Stimulated activated CD4-positive, alpha-beta T cell treated with anti-CD3 and anti-CD28 coated beads, TNF-alpha, amount 100 ng/mL, for 48 hours (primary cell): ENCODE data around the gene BACH2.
"Not testable (repeated sequence)": the region's sequence is repeated elsewhere in the genome, so short reads cannot be mapped to it uniquely, and the experiment has no call there.

ENCODE experiments used
- DNase-seq, 3 donors: peaks; one replicate each; pipeline ENCODE4 v3.0.0-alpha.2; 2020; ENCODE audit warnings: low read depth in 3 of 3

Gene BACH2

DNA sequence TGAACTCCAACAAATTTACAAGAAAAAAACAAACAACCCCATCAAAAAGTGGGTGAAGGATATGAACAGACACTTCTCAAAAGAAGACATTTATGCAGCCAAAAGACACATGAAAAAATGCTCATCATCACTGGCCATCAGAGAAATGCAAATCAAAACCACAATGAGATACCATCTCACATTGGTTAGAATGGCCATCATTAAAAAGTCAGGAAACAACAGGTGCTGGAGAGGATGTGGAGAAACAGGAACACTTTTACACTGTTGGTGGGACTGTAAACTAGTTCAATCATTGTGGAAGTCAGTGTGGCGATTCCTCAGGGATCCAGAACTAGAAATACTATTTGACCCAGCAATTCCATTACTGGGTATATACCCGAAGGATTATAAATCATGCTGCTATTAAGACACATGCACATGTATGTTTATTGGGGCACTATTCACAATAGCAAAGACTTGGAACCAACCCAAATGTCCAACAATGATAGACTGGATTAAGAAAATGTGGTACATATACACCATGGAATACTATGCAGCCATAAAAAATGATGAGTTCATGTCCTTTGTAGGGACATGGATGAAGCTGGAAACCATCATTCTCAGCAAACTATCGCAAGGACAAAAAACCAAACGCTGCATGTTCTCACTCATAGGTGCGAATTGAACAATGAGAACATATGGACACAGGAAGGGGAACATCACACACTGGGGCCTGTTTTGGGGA lies 264.0 kb downstream of the BACH2 start:
- DNase-seq: not testable (repeated sequence)

DNA sequence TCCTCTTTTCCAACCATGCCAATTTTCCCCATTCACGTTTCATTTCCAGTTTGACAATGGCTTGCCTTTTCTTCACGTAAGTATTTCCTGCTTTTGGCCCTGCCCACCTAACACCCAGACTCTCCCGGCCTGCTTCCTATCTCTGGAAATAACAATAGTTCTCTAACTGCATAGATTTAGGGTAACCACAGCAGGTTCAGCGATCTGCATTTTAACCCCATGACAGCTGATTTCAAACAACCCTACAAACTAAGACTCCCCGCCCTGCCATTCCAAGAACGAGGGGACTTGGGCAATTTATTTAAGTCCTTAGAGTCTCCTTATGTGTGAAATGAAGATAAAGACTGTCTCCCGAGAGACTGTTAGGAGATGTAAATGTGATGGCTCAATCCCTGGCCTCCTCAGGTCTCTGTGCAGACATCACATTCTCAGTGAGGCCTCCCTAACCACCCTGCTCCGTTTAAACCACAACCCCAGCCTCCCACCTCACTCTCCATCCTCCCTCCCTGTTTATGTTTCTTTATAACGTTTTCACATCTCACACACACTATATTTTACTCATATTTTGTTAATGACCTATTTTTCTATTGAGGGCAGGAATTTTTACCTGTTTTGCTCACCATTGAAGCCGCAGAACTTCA lies 267.5 kb downstream of the BACH2 start:
- DNase-seq: no peak

DNA sequence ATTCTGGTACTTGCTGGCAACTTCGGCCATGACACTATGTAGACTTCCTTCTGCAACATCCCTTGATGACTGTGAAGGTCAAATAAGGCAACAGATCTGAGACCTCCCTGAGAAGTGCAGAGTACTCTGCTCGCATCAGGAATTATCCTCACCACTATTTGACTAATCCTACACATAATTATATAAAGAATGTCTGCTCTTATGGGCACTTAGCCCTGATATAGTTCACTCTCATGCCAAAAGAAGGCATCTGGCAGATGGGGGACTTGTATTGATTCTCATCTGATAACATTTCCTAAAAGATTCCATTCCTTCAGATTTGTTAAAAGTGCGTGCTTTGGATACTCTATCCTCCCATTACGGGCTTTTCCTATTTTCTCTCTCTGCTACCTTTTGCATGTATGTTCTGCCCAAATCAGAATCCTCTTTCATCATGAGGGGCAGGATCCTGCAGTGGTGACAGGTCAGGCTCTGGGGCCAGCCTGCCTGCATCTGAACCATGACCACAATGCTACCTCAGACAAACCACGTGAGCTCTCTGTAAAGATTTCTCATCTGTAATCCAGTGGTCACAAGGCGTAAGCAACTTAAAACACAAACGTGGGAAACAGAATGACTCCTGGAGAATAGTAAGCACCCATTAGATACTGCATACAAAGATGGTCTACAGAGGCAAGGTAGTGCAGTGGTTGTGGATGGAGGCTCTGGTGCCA lies 268.4 kb downstream of the BACH2 start:
- no peak for DNase-seq

DNA sequence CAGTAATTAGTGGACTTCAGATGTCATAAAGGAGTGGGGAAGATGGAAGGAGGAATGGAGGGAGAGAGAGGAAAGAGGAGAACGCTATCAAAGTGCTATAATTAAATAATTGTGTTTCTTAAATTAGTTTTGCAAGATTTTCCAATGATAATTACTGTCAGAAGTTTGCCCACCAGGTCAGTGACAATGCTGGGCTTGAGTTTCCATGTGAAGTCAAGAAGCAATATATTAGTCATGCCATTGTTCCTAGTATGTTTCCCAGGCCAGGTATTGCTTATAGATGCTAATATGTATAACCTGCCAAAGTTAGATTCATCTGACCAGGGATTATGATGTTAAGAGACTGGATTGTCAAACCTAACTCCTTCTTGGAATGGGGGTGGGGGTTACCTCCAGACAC lies 270.4 kb downstream of the BACH2 start:
- DNase-seq: no peak

DNA sequence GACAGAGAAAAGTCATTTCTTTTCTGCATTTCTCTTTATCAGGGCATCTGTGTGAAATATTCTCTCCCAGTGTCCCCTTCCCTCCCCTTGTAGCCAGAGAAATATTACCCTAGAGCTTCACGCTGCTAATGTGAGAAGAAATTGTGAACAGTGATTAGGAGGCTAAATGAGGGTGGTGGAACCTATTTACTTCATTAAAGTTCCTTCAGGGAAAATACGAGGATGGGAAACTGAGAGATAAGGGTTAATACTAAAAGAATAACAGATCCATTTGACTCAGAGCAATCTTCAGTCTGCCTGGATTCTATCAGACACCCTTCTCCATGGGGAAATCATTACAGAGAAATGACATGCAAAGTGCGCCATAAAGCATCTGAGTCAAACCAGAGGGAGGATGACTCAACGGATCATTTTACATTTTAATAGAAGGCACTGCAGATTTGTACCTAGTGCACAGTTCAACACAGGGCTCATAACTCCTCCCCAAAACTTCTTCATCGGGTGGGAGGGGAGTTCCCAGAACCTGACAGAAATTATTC lies 271.1 kb downstream of the BACH2 start:
- DNase-seq: no peak

DNA sequence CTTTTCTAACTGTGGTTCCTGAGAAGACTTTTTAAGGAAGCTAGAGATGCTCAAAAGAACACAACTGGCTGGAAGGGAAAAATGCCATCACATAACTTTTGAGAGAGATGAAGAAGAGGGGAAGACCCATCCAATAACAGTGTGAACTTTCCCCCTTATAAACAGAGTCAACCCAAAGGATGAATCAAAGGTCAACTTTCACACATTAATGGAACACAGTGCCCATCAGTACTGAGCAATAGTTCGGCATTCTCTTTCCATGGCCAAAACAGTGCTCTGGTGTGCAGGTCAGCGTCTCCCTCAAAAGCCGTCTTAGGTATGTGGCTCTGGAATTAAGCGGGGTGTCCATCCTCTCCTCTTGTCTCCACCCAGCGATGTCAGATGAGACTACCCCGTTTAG lies 272.0 kb downstream of the BACH2 start:
- no peak for DNase-seq

DNA sequence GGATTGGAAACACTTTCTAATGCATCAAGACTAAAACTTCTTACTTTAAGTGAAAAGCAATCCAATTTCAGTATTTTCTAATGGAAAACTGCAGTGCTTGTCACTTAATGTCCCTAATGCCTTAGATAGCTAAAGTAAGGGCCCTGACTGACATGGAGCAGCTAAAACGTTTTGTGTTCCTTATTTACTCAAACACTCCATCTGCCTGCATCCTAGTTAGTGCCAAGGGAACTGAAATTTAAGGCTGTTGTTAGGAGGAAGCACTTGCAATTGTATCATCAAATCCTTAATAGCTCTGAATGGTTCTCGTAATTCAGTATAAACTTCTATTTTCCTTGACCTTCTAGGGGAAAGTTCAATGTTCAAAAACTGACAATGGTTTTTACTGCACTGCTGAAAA lies 274.9 kb downstream of the BACH2 start:
- no peak for DNase-seq

DNA sequence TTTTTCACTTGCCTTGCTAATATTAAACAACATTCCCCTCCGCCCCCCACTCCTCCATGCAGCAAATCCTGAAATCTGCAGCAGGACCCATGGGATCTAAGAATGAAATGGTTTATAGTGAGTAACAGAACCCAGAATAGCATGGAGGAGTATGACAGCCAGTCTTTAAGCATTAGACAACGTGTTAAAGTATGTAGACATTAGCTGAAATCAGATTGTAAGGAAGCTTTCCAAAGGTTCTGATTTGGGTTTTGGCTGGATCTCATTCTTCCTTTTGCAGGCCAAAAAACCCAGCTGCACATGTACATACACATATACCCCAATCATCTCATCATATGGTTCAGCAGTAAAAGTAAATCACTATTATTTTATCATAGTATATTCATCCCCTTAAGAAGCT lies 275.9 kb downstream of the BACH2 start:
- no peak for DNase-seq

DNA sequence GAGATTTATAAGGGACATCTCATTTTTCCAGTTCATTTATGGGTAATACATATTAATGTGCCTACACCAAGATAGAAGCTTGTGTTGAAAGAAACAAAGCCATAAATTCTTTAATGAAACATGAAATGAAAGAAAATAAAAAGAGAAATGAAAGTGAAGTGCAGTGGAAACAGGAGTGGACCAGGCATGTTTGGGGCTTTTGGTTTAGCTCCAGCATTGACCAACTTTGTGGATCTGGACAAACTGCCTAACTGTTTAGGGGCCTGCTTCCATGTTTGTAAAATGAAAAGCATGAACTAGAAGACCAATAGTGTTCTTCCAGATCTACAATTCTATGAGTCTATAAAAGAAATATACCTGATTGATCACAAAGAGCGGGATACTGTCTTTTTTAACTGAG lies 277.4 kb downstream of the BACH2 start:
- no peak for DNase-seq

DNA sequence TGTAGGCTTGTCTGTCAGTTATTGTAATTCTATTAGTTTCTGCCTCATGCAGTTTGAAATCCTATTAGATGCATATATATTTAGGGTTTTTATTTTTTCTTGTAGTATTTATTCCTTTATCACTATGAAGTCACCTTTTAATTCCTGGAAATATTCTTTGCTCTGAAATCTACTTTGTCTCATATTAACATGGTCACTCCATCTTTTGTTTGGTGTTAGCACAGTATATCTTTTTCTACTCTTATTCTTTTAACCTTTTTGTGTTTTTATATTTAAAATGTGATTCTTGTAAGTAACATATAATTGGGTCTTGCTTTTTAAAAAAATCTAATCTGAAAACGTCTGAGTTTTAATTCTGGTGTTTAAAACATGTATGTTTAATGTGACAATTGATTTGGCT lies 280.8 kb downstream of the BACH2 start:
- no peak for DNase-seq

DNA sequence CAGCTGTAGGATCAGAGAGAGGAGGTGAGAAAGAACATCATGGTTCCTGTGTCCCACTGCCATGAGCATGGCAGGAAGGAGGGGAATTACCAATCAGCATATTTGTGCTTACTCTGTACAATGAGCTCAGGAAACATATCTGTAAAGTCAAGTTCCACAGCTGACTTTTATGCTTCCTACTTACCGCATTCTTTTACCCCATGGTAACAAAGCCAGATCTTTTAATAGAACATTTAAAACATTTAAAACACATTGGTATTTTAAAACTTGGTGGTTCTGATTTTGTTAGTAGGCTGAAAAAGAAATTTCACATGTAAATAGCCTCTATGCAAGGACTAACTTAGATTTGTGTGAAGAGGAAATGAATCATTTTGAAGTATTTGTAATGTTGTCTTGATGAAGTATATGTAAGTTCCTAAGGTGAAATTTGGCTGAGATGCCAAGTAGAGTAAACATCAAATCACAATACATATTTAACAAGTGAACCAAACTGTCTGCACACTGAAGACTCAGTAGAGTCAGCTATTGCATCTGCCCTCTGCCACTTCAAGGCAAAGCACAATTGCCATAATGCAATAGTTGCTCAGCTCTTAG lies 287.6 kb downstream of the BACH2 start:
- DNase-seq: no peak

DNA sequence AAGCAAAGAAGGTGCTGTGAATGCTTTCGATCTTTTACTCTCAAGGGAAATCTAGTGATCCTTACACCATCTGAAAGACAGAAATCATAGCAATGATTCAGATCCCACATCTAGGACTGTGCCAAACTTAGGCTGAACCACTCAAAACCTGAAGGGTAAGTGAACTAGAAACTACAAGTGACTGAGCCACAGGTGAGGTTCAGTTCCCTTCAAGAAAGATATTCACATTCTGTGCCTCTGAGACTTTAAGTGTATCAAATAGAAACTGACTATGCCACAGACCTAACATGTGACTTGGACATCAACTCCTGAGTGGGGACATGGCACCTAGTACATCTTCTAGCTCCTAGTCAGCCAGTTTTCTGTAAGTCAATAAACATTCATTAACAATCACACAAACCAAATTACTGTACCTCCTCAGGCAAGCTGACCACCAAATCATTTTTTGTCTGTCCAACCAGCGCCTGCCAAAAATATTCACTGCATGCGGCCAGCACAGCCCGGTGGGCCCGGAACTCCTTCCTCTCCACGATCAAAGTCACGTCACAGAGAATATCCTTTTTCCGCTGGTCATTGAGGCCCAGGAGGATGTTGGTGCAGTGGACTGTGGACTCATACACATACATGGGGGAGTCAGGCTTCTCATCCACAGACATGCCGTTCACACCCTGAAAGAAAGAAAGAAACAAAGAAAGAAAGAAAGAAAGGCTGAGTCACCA lies 288.3 kb downstream of the BACH2 start:
- DNase-seq: no peak

DNA sequence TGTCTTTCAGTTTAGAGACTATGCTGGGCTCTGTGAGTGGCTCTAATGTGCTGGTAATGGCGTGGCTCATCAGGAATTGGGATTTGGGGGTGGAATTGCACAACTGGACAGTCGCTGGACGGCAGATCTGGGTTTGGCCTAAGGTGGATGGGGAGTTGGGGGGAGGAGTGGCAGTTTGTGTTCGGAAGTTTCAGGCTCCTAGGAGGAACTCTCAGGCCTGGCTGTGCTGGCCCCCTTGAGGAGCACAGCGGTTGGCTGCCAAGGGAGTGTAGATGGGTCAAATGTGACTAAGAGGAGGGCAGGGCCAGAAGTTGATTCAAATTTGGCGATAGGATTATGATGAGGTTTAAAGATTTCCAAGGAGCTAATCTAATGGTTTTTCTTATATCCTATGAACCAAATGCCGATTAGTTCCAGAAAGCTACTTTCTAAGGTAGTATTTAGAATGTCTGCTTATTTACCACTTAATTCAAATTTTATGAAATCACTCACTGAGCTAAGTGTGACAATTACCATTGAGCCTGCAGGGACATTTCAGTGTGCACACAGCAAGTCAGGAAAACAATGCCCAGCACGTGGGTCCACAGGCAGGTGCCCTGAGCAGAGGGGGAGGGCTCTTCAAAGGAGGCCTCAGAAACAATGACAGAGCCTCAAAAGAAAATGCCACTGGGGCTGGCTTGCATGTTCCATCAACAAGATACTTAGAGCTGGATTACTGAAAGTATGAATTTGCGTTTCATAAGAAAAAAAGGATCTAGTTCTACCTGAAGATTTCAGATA lies 291.4 kb downstream of the BACH2 start:
- DNase-seq: no peak

DNA sequence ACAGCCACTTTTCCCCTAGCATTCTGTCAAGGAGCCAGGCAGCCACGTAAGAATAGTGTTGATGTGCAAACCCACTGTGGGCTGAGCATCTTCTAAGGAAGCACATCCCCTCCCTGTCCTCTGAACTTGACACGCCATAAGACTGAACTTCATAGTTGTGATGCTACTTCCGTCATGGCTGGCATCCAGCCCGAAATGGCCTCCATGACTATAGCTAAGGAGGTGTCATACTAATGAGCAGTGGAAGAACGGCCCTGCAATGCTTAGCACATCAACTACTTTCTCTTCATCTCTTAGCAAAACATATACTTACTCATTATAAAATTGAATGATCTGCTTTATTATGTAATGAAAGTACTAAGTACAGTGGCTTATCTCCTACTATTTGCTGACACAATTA lies 292.1 kb downstream of the BACH2 start:
- DNase-seq: no peak

DNA sequence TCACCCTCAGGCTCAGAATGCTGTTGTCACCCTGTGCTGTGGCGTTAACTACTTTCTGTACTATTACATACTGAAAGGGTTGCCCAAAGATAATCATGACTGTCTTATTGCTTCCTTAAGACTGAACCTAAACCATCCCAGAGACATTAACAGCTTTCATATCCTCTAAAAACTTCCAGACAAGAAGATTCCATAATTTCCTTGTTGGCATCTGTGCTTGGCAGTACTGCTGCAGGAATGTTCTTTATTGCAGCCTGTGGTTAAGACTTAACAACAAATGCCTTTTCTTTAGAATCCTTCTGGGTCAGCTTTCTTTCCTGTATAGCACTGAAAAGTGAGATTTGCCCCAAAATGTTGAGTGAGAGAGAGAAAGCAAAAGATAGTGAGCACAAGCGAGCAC lies 292.7 kb downstream of the BACH2 start:
- no peak for DNase-seq

DNA sequence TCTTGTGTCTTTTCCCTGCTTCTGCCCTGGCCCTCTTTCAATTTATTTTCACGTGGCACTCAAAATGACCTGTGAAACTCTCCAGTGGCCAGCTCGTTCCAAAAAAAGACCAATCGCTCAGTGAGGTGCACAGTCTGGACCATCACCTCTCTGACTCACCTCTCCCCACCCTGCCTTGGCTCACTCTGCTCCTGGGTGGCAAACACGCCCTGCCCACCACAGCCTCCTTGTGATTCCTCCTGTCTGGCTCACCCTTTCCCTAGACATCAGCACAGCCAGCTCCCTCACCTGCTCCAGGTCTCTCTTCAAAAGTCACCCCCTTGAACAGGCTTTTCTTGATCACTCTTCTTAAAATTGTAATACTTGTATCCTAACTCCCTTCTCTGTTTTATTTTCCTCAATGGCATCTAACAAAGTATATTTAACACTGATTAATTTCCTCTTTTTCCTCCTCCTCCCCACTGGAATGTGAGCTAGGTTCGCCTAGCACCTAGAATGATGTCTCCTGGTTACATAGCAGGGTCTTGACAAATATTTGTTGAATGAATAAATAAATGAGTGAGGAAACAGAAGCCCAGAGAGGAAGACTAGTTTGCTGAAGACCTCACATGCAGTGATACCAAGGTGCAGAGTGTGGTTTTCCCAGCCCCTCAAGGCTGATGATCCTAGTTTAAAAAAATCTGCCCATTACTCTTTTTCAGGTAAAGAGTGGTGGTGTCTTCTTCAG lies 293.4 kb downstream of the BACH2 start:
- DNase-seq: no peak

DNA sequence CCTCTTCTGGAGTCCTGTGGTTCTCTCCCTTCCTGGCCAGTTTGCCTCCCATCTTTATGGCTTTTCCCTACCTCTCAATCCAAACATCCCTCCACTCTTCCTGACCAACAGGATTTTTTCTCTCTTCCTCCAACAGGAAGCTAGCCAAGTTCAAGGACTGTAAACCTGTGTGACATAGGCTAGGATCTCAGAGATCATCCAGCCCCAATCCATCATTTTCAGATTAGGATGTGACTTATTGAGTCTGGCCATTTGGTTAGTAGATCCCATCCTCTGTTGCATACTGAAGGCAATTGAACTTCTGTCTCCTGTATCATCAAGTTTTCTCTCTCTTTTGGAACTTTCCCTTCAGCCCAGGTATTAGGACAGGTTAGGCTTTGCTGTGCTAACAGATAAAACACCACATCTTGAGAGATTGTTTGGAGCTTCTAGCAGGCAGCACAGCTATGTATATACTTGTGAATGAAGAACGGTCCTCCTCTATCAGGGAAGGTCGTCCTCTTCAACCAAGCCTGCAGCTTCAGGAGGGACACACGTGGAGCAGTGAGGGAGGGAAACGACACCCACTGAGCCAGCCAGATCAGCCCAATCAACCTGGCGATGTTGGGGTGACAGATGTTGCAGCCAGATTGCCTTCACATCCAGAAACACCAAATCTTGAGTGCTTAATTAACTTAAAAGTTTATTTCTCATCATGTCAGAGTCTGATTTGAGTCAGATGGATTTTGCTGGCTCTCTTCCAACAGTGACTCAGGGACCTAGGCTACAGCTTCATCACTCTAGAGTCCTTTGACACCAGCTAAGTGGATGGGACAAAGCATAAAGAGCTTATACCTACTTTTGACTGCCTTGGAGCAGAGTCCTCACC lies 295.5 kb downstream of the BACH2 start:
- DNase-seq: peak; percentile 39 to 53 (median 46)

DNA sequence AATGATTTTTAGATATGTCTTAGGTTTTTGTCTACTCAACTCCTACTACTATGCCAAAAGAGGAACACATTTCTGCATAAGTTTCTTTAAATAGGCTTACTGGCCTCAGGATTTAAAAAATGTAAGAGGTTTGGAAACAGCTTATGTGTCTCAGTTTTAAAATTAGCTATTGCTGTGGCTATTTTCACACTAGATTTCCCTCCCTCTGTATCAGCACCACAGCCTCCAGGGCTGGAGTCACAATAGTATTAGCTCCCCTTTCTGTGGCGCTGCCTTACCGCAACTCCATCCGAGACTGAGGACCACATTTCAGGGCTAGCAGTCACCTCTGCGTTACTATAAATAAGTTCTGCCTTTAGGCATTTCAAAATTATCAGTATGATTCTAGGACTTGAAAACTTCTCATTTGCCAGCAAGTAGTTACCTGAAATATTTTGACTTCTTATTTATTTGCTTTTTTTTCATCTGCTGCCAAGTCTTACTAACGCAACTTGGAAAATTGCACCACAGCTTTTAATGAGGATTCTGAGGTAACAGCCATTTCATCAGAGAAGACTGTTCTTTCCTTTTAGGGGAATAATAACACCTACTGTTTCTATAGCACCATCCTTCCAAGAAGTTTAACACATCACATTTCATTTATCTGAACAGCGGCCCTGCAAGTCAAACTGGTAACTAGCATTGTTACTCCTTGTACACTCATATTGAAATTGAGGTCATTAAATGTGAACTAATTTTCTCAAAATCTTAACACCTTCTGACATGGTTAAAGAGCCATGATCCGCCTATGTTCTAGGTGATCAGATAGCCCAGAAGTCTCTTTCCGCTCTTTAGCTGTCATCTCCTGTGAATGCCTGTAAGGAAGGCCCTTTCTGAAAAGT lies 296.5 kb downstream of the BACH2 start:
- no peak for DNase-seq
